HepG2 (cell line): ENCODE data around the gene OLFM3. TPM values are rescaled to one million over a fixed set of nuclear protein-coding genes. Genes with fewer than 3 reads are reported as not detected.
A peak's percentile ranks its signal among the peaks of the same experiment; 100 is the strongest.

Experiments
- ATAC-seq: fragments of 200-7000 bp; cut with Tn5 transposase; 3 replicates; pipeline ENCODE4 v1.9.1; 2020; ENCODE audit warnings: mild to moderate bottlenecking, moderate library complexity
- BruUV-seq: library from RNA; stranded (reverse); fragments of 400-500 nt; replicated peaks from 2 replicates; lab custom pipeline; 2021; lab: Mats Ljungman, UMichigan
- CTCF ChIA-PET: fragments of 300-600 bp; formaldehyde crosslinking; extraction: SDS; loops from one replicate; lab custom pipeline; 2021; ENCODE audit warnings: low total read pairs, inconsistent platforms, low intra/inter-chr PET ratio; lab: Yijun Ruan, JAX
- POLR2A ChIA-PET: fragments of 350-600 bp; sonication (Branson Sonifier 250); formaldehyde crosslinking; loops from one replicate; lab custom pipeline; 2020; ENCODE audit warnings: antibody characterized with exemption, inconsistent platforms; lab: Yijun Ruan, JAX
- DNase-seq: peaks from one replicate; pipeline ENCODE4 v3.0.0-alpha.2; 2015; ENCODE audit warnings: low spot score
- FAIRE-seq: peaks from 3 replicates; lab custom pipeline; 2011; peaks lifted over from hg19 to GRCh38; lab: Jason Lieb, UNC
- H2AFZ ChIP-seq: one replicate; pipeline ENCODE4 v1.6.1; 2011; ENCODE audit warnings: low read length, inconsistent platforms
- H3K27ac ChIP-seq: fragments of 300-600 bp; 3 replicates; pipeline ENCODE4 v1.8.0; 2011; ENCODE audit warnings: mixed run types, mild to moderate bottlenecking, mixed read lengths, low read length, inconsistent platforms; ENCODE audit not compliant: insufficient read depth; ENCODE audit errors: extremely low read length
- H3K27me3 ChIP-seq, 2 experiments: fragments of 200-600 bp in 1 of 2; 2 replicates in 1 of 2; 3 replicates in 1 of 2; pipeline versions ENCODE4 v1.6.0 to v1.8.0; 2011; ENCODE audit warnings: low read length in 2 of 2, mild to moderate bottlenecking in 2 of 2, moderate library complexity in 2 of 2, inconsistent platforms in 1 of 2; ENCODE audit not compliant: insufficient read depth in 2 of 2, control insufficient read depth in 1 of 2
- H3K36me3 ChIP-seq, 2 experiments: fragments of 200-600 bp in 1 of 2; replicated peaks in 1 of 2; 2 replicates in 1 of 2; 3 replicates in 1 of 2; pipeline versions ENCODE4 v1.5.1 to v1.8.0; 2011; ENCODE audit warnings: low read length in 2 of 2, inconsistent platforms in 1 of 2; ENCODE audit not compliant: insufficient read depth in 2 of 2, control insufficient read depth in 1 of 2
- H3K4me1 ChIP-seq: 2 replicates; pipeline ENCODE4 v1.5.1; 2012; ENCODE audit warnings: low read length, inconsistent platforms; ENCODE audit not compliant: insufficient read depth
- H3K4me2 ChIP-seq: 2 replicates; pipeline ENCODE4 v1.6.0; 2011; ENCODE audit warnings: low read depth, low read length, inconsistent platforms
- H3K4me3 ChIP-seq, 3 experiments: fragments of 200-600 bp in 1 of 3; sonication (generic), shearing (Covaris generic) in 1 of 3; replicated peaks in 1 of 3; 2 replicates each; pipeline ENCODE4 v1.5.1; 2011 to 2016; ENCODE audit warnings: low read length in 3 of 3, inconsistent platforms in 2 of 3, low read depth in 2 of 3, mild to moderate bottlenecking in 2 of 3, control low read depth in 1 of 3, mixed read lengths in 1 of 3; ENCODE audit not compliant: insufficient read depth in 1 of 3
- H3K79me2 ChIP-seq: one replicate; pipeline ENCODE4 v1.6.1; 2011; ENCODE audit warnings: low read length, inconsistent platforms; ENCODE audit not compliant: insufficient read depth
- H3K9ac ChIP-seq: 2 replicates; pipeline ENCODE4 v1.6.0; 2011; ENCODE audit warnings: mild to moderate bottlenecking, low read depth, low read length, inconsistent platforms; ENCODE audit not compliant: insufficient read depth
- H3K9me3 ChIP-seq: 2 replicates; pipeline ENCODE4 v1.5.1; 2012; ENCODE audit warnings: mild to moderate bottlenecking, low read length
- H4K20me1 ChIP-seq: 2 replicates; pipeline ENCODE4 v1.6.0; 2011; ENCODE audit warnings: inconsistent platforms, mild to moderate bottlenecking, low read length, moderate library complexity; ENCODE audit not compliant: insufficient read depth
- CREB1 ChIP-seq, 2 experiments: fragments of 450-650 bp in 1 of 2; IDR thresholded peaks; 2 replicates each; pipeline ENCODE4 v1.6.1; 2016 to 2017; ENCODE audit warnings: control low read depth in 1 of 2, mild to moderate bottlenecking in 1 of 2, missing compliant biosample characterization in 1 of 2, missing genetic modification characterization in 1 of 2
- KLF13 ChIP-seq: sonication (generic); formaldehyde crosslinking; IDR thresholded peaks from 2 replicates; pipeline ENCODE4 v1.4.0; 2020; ENCODE audit warnings: mild to moderate bottlenecking, missing genetic modification reagents
- ZBTB20 ChIP-seq: sonication (generic); formaldehyde crosslinking; IDR thresholded peaks from 2 replicates; pipeline ENCODE4 v1.8.1; 2023; ENCODE audit warnings: missing genetic modification reagents, low read depth, mild to moderate bottlenecking, borderline replicate concordance
- ZNF224 ChIP-seq: sonication (generic); formaldehyde crosslinking; IDR thresholded peaks from 2 replicates; pipeline ENCODE4 v1.5.0; 2020; ENCODE audit warnings: mild to moderate bottlenecking, missing genetic modification reagents
- WGBS: methylation state at CpG from one replicate; pipeline ENCODE4 v1.1.6; 2017; ENCODE audit warnings: low lambda C conversion rate; 5-methylcytosine and 5-hydroxymethylcytosine counted together
- in situ Hi-C: cut with HindIII; loops from 2 replicates; pipeline ENCODE4 v1.10.0; 2017; ENCODE audit warnings: low pct_unique_long_range_greater_than_20kb; ENCODE audit not compliant: extremely low pct_ligation_motif_present
- intact Hi-C: fragments of 100-400 bp; cut with micrococcal nuclease; formaldehyde crosslinking; loops from one replicate; pipeline ENCODE4 v1.10.0; 2022; ENCODE audit not compliant: unreplicated experiment
- polyA plus RNA-seq, 8 experiments: library from polyadenylated mRNA; depleted of rRNA in 3 of 8; stranded (reverse) in 7 of 8; unstranded in 1 of 8; fragments of >200 nt; fragmentation: Illumina TruSeq in 4 of 8; extraction: Trizol in 4 of 8; gene quantifications; 2 replicates each; pipeline versions ENCODE4 v1.2.1 to v1.2.3, GENCODE V29; 2011 to 2016; ENCODE audit warnings: low read depth in 4 of 8, missing spikeins in 1 of 8, mixed read lengths in 1 of 8; ENCODE audit not compliant: insufficient read depth in 1 of 8
- total RNA-seq, 5 experiments: library from RNA; depleted of rRNA; stranded (reverse); fragments of >200 nt; fragmentation: Illumina TruSeq; extraction: Trizol; gene quantifications; 2 replicates each; pipeline ENCODE4 v1.2.3, GENCODE V29; 2016; ENCODE audit warnings: low read depth in 1 of 5
- TF ChIP-seq, protein P1 (sequence below), 2 experiments: sonication (generic) in 1 of 2; formaldehyde crosslinking in 1 of 2; IDR thresholded peaks; 2 replicates each; pipeline versions ENCODE4 v1.4.0 to v1.6.1; 2016 to 2020; ENCODE audit warnings: borderline replicate concordance in 1 of 2, low read depth in 1 of 2, mild to moderate bottlenecking in 1 of 2, missing genetic modification reagents in 1 of 2
- TF ChIP-seq, protein P2 (sequence below): sonication (generic); formaldehyde crosslinking; IDR thresholded peaks from 2 replicates; pipeline ENCODE4 v1.4.0; 2020; ENCODE audit warnings: missing genetic modification reagents

OLFM3 gene
- total and polyA plus RNA-seq, 2 of the 13 experiments (the other 11 are each of a cell fraction or from before 2014, with no cell fraction given) = not detected

DNA sequence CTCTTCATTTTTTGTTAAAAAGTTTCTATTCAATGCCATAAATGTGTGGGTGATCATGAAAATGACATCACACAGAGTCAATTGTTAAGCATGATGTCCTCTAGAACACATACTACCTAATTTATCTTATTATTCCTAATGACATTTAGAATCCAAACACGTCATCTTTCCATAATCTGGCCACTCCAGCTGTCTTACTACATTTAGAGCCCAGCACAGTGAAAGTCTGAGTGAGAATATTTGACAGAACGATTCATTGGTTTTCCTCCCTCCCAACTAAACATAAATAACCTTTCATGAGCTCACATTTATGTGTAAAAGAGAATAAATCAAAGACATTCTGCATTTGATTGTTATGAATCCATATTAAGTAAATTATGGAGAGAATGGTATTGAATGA is 160.7 kb downstream of the OLFM3 start:
- in situ Hi-C loops = no loop called here
- no peak for DNase-seq
- no peak for ATAC-seq
- H3K4me1 ChIP-seq = no peaks in the 10 kb centered on the region
- intact Hi-C loops = no loop called here
- no peak overlapping the region for H3K4me2 ChIP-seq
- CTCF ChIA-PET = no interaction called here
- no TSS peak for BruUV-seq
- no peaks in the 10 kb centered on the region for H3K79me2 ChIP-seq
- no peak for FAIRE-seq
- peak; percentile 20; the same call in 1 of the 2 replicates for TF ChIP-seq CREB1 (IDR thresholded peaks at IDR 0.05)
- no peak for TF ChIP-seq CREB1 (CRISPR knock-in tag; IDR thresholded peaks at IDR 0.05)
- TF ChIP-seq, protein P1, sequence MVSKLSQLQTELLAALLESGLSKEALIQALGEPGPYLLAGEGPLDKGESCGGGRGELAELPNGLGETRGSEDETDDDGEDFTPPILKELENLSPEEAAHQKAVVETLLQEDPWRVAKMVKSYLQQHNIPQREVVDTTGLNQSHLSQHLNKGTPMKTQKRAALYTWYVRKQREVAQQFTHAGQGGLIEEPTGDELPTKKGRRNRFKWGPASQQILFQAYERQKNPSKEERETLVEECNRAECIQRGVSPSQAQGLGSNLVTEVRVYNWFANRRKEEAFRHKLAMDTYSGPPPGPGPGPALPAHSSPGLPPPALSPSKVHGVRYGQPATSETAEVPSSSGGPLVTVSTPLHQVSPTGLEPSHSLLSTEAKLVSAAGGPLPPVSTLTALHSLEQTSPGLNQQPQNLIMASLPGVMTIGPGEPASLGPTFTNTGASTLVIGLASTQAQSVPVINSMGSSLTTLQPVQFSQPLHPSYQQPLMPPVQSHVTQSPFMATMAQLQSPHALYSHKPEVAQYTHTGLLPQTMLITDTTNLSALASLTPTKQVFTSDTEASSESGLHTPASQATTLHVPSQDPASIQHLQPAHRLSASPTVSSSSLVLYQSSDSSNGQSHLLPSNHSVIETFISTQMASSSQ (IDR thresholded peaks at IDR 0.05; ENCODE audit: low read depth) = no peak
- TF ChIP-seq, protein P1 (CRISPR knock-in tag; IDR thresholded peaks at IDR 0.05; ENCODE audit: borderline replicate concordance) = no peak
- TF ChIP-seq, all 625 proteins: peak for 1
- H3K9me3 ChIP-seq = no peaks in the 10 kb centered on the region; the same call in 1 of the 2 replicates
- H3K36me3 ChIP-seq = no peaks in the 10 kb centered on the region
- H3K9ac ChIP-seq = no peak overlapping the region
- WGBS = 1% methylated on average over 2 of the region's 2 CpGs
- H3K4me3 ChIP-seq = no peak overlapping the region
- H3K27me3 ChIP-seq = no peaks in the 10 kb centered on the region
- H2AFZ ChIP-seq = no peak overlapping the region
- no peak overlapping the region for H3K27ac ChIP-seq
- H4K20me1 ChIP-seq = no peaks in the 10 kb centered on the region
- POLR2A ChIA-PET = no interaction called here

DNA sequence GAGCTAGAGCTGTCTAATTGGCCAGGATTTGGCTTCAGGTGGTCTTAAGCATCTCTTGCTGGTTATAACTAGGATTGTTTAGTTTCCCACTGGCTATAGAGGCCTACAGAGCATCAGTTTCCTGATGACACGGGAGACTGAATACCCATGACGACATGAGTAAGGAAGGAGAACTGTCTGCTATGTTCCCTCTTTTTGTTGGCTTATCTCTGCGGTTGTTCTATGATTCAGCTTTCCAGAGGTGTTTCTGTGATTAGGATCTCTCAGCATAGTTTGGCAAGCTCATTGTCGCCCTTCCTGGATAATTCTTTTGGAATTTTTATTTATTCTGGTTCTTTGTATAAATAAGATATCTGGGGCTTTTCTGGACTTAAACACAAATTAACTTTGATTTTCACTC is 163.4 kb downstream of the OLFM3 start:
- Histone ChIP-seq H3K9me3 (no peaks in the 10 kb centered on the region; the same call in 1 of the 2 replicates), H3K27ac (no peak overlapping the region), H3K4me2 (no peak overlapping the region), H3K27me3 (no peaks in the 10 kb centered on the region), H3K36me3 (no peaks in the 10 kb centered on the region), H3K4me3 (no peak overlapping the region), H4K20me1 (no peaks in the 10 kb centered on the region), H3K4me1 (no peaks in the 10 kb centered on the region), H2AFZ (no peak overlapping the region), H3K9ac (no peak overlapping the region), H3K79me2 (no peaks in the 10 kb centered on the region)
- BruUV-seq = no TSS peak
- FAIRE-seq (no peak), ATAC-seq (no peak), DNase-seq (no peak)
- CTCF ChIA-PET = no interaction called here
- intact Hi-C loops (no loop called here), in situ Hi-C loops (no loop called here)
- 5% methylated on average over 4 of the region's 4 CpGs for WGBS
- POLR2A ChIA-PET = no interaction called here
- TF ChIP-seq CREB1 (IDR thresholded peaks at IDR 0.05) (peak; percentile 37), CREB1 (CRISPR knock-in tag; IDR thresholded peaks at IDR 0.05) (no peak), ZNF224 (CRISPR knock-in tag) (no peak), ZBTB20 (CRISPR knock-in tag) (no peak), KLF13 (CRISPR knock-in tag) (no peak)
- TF ChIP-seq, protein P2, sequence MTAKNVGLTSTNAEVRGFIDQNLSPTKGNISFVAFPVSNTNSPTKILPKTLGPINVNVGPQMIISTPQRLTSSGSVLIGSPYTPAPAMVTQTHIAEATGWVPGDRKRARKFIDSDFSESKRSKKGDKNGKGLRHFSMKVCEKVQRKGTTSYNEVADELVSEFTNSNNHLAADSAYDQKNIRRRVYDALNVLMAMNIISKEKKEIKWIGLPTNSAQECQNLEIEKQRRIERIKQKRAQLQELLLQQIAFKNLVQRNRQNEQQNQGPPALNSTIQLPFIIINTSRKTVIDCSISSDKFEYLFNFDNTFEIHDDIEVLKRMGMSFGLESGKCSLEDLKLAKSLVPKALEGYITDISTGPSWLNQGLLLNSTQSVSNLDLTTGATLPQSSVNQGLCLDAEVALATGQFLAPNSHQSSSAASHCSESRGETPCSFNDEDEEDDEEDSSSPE = no peak
- TF ChIP-seq, protein P1 (IDR thresholded peaks at IDR 0.05; ENCODE audit: low read depth) = no peak
- TF ChIP-seq, protein P1 (CRISPR knock-in tag; IDR thresholded peaks at IDR 0.05; ENCODE audit: borderline replicate concordance) = no peak
